Sciatic nerve (tissue), 2 donors: ENCODE measurements around the gene ZNF787. TPM values are rescaled to one million over a fixed set of nuclear protein-coding genes. Genes with fewer than 3 reads are reported as not detected.
"Not testable (repeated sequence)": the region's sequence is repeated elsewhere in the genome, so short reads cannot be mapped to it uniquely, and the experiment has no call there.

Experiments
- ATAC-seq: fragments of 200-7000 bp; cut with Tn5 transposase; one replicate; pipeline ENCODE4 v1.9.1; 2020; ENCODE audit warnings: mild to moderate bottlenecking, moderate library complexity
- DNase-seq: peaks from one replicate; pipeline ENCODE4 v3.0.0-alpha.2; 2020; ENCODE audit warnings: low spot score
- intact Hi-C: fragments of 100-400 bp; cut with DNase I; formaldehyde crosslinking; loops from one replicate; pipeline ENCODE4 v1.14.2; 2022
- total RNA-seq: library from RNA; stranded (reverse); fragmentation: NEBNext Ultra II Directional; extraction: Animal tissue kit (Norgen Biotek cat#: 25700); gene quantifications from one replicate; pipeline ENCODE4 v1.2.1, GENCODE V29; 2021
- donor health status: DM: no; HTN: no; CAD: no.
- donor health status: DM: no; HTN: no; CAD: no.

ZNF787 gene
- total RNA-seq, 1 donor from 2014 or later, result 24.6 TPM

- peak; percentile 21 for ATAC-seq
- intact Hi-C loops, DNase-seq: not testable (repeated sequence)
These were observed 22.9 kb downstream of the ZNF787 start for GRCh38 chr19:56098237-56098636.

- intact Hi-C loops, result no loop called here
- no peak for DNase-seq
- no peak for ATAC-seq
These were observed 23.3 kb downstream of the ZNF787 start for GRCh38 chr19:56097776-56098175.

GRCh38 chr19:56097306-56097705, 23.8 kb downstream of the ZNF787 start:
- DNase-seq, result no peak

GRCh38 chr19:56096665-56097064, 24.4 kb downstream of the ZNF787 start:
- DNase-seq (no peak), ATAC-seq (no peak)
- intact Hi-C loops, result no loop called here

More at GRCh38 chr19:56097306-56097705, 23.8 kb downstream of the ZNF787 start:
- ATAC-seq, result no peak
- intact Hi-C loops, result no loop called here

- no peak for ATAC-seq
- intact Hi-C loops, result no loop called here
- no peak for DNase-seq
These were observed 26.6 kb downstream of the ZNF787 start for GRCh38 chr19:56094449-56094848.

GRCh38 chr19:56092685-56093631, 28.1 kb downstream of the ZNF787 start:
- intact Hi-C loops, result no loop called here

GRCh38 chr19:56091751-56092546, 29.1 kb downstream of the ZNF787 start:
- DNase-seq, result no peak
- intact Hi-C loops, result no loop called here
- ATAC-seq, result no peak

More at GRCh38 chr19:56092685-56093631, 28.1 kb downstream of the ZNF787 start:
- ATAC-seq (no peak), DNase-seq (no peak)

- no peak for DNase-seq
- intact Hi-C loops, result no loop called here
- peak; percentile 70 for ATAC-seq
These were observed 30.0 kb downstream of the ZNF787 start for GRCh38 chr19:56091066-56091490.

GRCh38 chr19:56089344-56089743, 31.8 kb downstream of the ZNF787 start:
- intact Hi-C loops, result no loop called here

GRCh38 chr19:56088497-56089215, 32.4 kb downstream of the ZNF787 start:
- ATAC-seq (no peak), DNase-seq (no peak)
- intact Hi-C loops, result no loop called here

More at GRCh38 chr19:56089344-56089743, 31.8 kb downstream of the ZNF787 start:
- ATAC-seq (no peak), DNase-seq (no peak)

- intact Hi-C loops, result no loop called here
- DNase-seq, result no peak
These were observed 33.2 kb downstream of the ZNF787 start for GRCh38 chr19:56087647-56088496.

GRCh38 chr19:56086671-56087430, 34.2 kb downstream of the ZNF787 start:
- intact Hi-C loops, result no loop called here

More at GRCh38 chr19:56087647-56088496, 33.2 kb downstream of the ZNF787 start:
- no peak for ATAC-seq

GRCh38 chr19:56085571-56086275, 35.4 kb downstream of the ZNF787 start:
- no peak for ATAC-seq
- intact Hi-C loops, result no loop called here
- peak; percentile 44 for DNase-seq

More at GRCh38 chr19:56086671-56087430, 34.2 kb downstream of the ZNF787 start:
- DNase-seq (no peak), ATAC-seq (no peak)

GRCh38 chr19:56084835-56085536, 36.1 kb downstream of the ZNF787 start:
- DNase-seq, result no peak
- intact Hi-C loops, result loop anchor here (5.0 kb wide), 1 partner anchor 77 kb away; no protein-coding TSS in a partner anchor
- no peak for ATAC-seq

- DNase-seq (no peak), ATAC-seq (no peak)
- intact Hi-C loops, result loop anchor here (5.0 kb wide), 1 partner anchor 79 kb away; no protein-coding TSS in a partner anchor
These were observed 37.4 kb downstream of the ZNF787 start for GRCh38 chr19:56083668-56084067.
